ENCODE results near the gene SRPK2.

Gene SRPK2

DNA sequence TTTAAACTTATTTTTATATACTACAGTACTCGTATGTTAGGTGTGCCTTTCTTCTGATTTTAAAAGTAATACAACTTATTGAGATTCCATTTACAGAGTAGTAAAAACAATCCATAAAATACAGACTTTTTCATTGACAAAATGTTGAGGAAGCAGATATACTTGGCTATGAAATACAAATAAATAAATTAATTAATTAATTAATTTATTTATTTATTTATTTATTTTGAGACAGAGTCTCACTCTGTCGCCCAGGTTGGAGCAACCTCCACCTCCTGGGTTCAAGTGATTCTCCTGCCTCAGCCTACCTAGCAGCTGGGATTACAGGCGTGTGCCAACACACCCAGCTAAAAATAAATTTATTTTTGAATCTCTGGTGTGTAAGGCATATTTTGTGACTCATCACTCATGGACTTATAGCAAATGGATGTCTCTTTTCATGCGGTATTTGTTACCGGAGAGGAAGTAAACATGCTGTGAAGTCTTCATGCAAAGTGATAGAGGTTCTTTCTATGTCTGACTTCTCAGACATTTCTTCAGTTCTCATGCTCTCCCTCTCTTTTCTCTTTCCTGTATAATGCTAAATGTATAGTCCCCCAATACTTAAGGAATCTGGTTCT lies 20.2 kb upstream of the SRPK2 start:
- peak; percentile 36 for DNase-seq (ENCODE audit: low read depth)
- no peak overlapping the region for H3K4me3 ChIP-seq (ENCODE audit: low read depth, low read length)
- TF ChIP-seq, protein P1, sequence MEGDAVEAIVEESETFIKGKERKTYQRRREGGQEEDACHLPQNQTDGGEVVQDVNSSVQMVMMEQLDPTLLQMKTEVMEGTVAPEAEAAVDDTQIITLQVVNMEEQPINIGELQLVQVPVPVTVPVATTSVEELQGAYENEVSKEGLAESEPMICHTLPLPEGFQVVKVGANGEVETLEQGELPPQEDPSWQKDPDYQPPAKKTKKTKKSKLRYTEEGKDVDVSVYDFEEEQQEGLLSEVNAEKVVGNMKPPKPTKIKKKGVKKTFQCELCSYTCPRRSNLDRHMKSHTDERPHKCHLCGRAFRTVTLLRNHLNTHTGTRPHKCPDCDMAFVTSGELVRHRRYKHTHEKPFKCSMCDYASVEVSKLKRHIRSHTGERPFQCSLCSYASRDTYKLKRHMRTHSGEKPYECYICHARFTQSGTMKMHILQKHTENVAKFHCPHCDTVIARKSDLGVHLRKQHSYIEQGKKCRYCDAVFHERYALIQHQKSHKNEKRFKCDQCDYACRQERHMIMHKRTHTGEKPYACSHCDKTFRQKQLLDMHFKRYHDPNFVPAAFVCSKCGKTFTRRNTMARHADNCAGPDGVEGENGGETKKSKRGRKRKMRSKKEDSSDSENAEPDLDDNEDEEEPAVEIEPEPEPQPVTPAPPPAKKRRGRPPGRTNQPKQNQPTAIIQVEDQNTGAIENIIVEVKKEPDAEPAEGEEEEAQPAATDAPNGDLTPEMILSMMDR (conservative IDR thresholded peaks at IDR 0.05; ENCODE audit: low read depth, low read length), result no peak

DNA sequence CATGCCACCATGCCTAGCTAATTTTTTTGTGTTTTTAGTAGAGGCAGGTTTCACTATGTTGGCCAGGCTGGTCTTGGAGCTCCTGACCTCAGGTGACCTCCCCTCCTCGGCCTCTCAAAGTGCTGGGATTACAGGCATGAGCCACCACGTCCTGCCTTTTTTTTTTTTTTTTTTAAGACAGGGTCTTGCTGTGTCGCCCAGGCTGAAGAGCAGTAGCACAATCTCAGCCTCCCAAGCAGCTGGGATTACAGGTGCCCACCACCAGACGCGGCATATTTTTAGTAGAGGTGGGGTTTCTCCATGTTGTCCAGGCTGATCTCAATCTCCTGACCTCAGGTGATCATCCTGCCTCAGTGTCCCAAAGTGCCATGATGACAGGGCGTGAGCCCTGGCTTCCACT lies 14.4 kb upstream of the SRPK2 start:
- no peak overlapping the region for H3K4me3 ChIP-seq (ENCODE audit: low read depth, low read length)
- DNase-seq (ENCODE audit: low read depth), result no peak
- TF ChIP-seq, protein P1 (conservative IDR thresholded peaks at IDR 0.05; ENCODE audit: low read depth, low read length), result no peak

DNA sequence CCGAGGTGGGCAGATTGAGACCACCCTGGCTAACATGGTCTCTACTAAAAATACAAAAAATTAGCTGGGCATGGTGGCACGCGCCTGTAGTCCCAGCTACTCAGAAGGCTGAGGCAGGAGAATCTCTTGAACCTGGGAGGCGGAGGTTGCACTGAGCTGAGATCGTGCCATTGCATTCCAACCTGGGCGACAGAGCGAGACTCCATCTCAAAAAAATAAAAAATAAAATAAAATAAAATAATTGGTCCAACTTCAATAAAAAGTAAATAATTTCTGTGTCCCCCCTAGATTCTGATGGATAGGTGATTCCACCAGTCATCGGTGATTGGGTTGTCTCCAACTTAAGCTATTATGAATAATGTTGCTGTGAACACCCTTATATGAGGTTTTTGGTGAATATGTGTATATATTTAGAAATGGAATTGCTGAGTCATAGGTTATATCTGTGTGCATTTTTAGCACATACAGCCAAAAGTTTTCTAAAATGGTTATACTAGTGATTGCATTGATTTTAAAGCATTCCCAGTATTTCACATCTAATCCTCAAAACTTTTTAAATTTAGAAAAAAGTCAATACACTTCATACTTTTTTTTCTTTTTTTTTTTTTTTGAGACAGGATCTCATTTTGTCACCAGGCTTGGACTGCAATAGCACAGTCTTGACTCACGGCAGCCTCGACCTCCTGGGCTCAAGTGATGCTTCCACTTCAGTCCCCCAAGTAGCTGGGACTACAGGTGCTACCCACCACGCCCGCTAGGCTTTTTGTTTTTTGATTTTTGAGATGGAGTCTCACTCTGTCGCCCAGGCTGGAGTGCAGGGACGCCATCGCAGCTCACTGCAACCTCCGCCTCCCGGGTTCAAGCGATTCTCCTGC lies 13.7 kb upstream of the SRPK2 start:
- TF ChIP-seq, protein P1 (conservative IDR thresholded peaks at IDR 0.05; ENCODE audit: low read depth, low read length), result no peak
- H3K4me3 ChIP-seq (ENCODE audit: low read depth, low read length), result no peak overlapping the region
- DNase-seq (ENCODE audit: low read depth), result peak; percentile 41

DNA sequence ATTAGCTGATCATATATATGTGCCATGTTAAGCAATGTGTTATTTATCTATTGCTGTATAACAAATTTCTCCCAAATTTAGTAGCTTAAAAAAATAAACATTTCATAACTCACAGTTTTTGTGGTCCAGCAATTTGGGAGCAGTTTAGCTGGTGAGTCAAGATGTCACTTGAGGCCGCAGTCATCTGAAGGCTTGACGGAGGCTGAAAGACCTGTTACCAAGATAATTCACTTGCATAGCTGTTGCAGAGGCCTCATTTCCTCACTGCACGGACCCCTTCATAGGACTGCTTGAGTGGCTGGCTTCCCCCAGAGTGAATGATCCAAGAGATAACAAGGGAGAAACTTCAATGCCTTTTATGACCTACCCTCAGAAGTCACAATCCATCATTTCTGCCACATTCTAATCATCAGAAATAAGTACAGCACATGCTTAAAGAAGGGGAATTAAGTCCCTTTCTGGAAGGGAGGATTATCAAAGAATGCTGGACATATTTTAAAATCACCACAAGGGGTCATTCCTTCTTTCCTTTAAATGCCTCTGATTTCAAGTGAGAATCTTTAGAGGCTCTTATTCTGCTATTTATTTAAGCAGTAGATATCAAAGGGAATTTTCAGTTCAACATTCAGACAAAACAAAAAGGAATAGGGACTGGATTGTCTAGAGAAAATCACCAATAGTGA lies 10.5 kb upstream of the SRPK2 start:
- TF ChIP-seq, protein P1 (conservative IDR thresholded peaks at IDR 0.05; ENCODE audit: low read depth, low read length), result peak; percentile 56
- no peak overlapping the region for H3K4me3 ChIP-seq (ENCODE audit: low read depth, low read length)
- peak; percentile 71 for DNase-seq (ENCODE audit: low read depth)

DNA sequence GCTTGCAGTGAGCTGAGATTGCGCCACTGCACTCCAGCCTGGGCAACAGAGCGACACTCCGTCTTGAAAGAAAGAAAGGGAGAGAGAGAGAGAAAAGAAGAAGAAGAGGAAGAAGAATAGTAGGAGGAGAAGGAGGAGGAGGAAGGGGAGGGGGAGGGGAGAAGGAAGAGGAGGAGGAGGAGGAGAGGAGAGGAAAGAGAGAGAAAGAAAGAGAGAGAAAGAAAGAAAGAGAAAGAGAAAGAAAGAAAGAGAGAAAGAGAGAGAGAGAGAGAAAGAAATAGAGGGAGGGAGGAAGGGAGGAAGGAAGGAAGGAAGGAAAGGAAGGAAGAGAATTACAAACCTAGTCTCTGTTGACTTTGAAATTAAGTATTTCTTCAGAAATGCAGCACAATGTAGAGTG lies 7.8 kb upstream of the SRPK2 start:
- TF ChIP-seq, protein P1 (conservative IDR thresholded peaks at IDR 0.05; ENCODE audit: low read depth, low read length), result no peak
- DNase-seq (ENCODE audit: low read depth), result no peak
- no peak overlapping the region for H3K4me3 ChIP-seq (ENCODE audit: low read depth, low read length)

DNA sequence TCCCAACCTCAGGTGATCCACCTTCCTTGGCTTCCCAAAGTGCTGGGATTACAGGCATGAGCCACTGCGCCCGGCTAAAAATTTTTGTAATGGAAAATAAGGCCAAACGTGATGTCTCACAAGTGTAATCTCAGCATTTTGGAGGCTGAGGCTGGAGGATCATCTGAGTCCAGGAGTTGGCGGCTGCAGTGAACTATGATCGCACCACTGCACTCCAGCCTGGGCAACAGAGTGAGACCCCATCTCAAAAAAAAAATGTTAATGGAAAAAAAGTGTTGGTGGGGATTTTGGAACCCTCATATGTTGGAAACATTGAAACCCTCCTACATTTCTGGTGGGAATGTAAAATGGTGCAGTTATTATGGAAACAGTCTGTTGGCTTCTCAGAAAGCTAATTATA lies 2.7 kb upstream of the SRPK2 start:
- TF ChIP-seq, protein P1 (conservative IDR thresholded peaks at IDR 0.05; ENCODE audit: low read depth, low read length), result no peak
- no peak for DNase-seq (ENCODE audit: low read depth)
- no peak overlapping the region for H3K4me3 ChIP-seq (ENCODE audit: low read depth, low read length)

Data from choroid plexus epithelial cell (primary cell).